NCI-H1436 treated with DMSO at 0.1 percent for 48 hours (cell line): ENCODE results near the gene SNX3.
"Not testable (repeated sequence)": the region's sequence is repeated elsewhere in the genome, so short reads cannot be mapped to it uniquely, and the experiment has no call there.

ENCODE experiments used
- DNase-seq: peaks from one replicate; lab custom pipeline; 2025; lab: John Stamatoyannopoulos, UW

Gene SNX3

GRCh38 chr6:108260809-108261569, at the start of gene SNX3:
Gene SNX3, minus strand, starts transcription at chr6:108261040. Its CDS starts 119 bp downstream, at chr6:108260921.
- peak; percentile 70 for DNase-seq

GRCh38 chr6:108309844-108310243, 49.0 kb upstream of the SNX3 start:
- DNase-seq, result no peak

GRCh38 chr6:108308641-108309040, 47.8 kb upstream of the SNX3 start:
- not testable (repeated sequence) for DNase-seq

GRCh38 chr6:108304646-108305045, 43.8 kb upstream of the SNX3 start:
- DNase-seq, result no peak

- DNase-seq, result no peak
Observed at GRCh38 chr6:108302386-108302785, 41.5 kb upstream of the SNX3 start.

GRCh38 chr6:108295676-108296075, 34.8 kb upstream of the SNX3 start:
- no peak for DNase-seq

GRCh38 chr6:108294727-108295625, 34.1 kb upstream of the SNX3 start, which contains the start of gene AFG1L:
Gene AFG1L, plus strand, starts transcription at chr6:108295054. Its CDS starts 26 bp downstream, at chr6:108295080.
- no peak for DNase-seq

GRCh38 chr6:108294297-108294726, 33.5 kb upstream of the SNX3 start:
- DNase-seq, result no peak

GRCh38 chr6:108293527-108294296, 32.9 kb upstream of the SNX3 start:
- DNase-seq, result no peak

GRCh38 chr6:108292561-108292960, 31.7 kb upstream of the SNX3 start:
- DNase-seq, result not testable (repeated sequence)

GRCh38 chr6:108291091-108291490, 30.3 kb upstream of the SNX3 start:
- DNase-seq, result no peak

GRCh38 chr6:108288742-108289141, 27.9 kb upstream of the SNX3 start:
- DNase-seq, result no peak

GRCh38 chr6:108287373-108287772, 26.5 kb upstream of the SNX3 start:
- DNase-seq, result no peak

- DNase-seq, result no peak
Observed at GRCh38 chr6:108286366-108286765, 25.5 kb upstream of the SNX3 start.

- no peak for DNase-seq
Observed at GRCh38 chr6:108285381-108285780, 24.5 kb upstream of the SNX3 start.

GRCh38 chr6:108277831-108278230, 17.0 kb upstream of the SNX3 start:
- no peak for DNase-seq

- no peak for DNase-seq
Observed at GRCh38 chr6:108277295-108277694, 16.5 kb upstream of the SNX3 start.

- DNase-seq, result no peak
Observed at GRCh38 chr6:108275976-108276375, 15.1 kb upstream of the SNX3 start.

GRCh38 chr6:108274546-108274945, 13.7 kb upstream of the SNX3 start:
- DNase-seq, result no peak

- DNase-seq, result not testable (repeated sequence)
Observed at GRCh38 chr6:108269955-108270354, 9.1 kb upstream of the SNX3 start.

GRCh38 chr6:108268845-108269244, 8.0 kb upstream of the SNX3 start:
- no peak for DNase-seq

- DNase-seq, result no peak
Observed at GRCh38 chr6:108263371-108263770, 2.5 kb upstream of the SNX3 start.
